Measurements from ENCODE around the gene CCNG2. TPM values are rescaled to one million over a fixed set of nuclear protein-coding genes. Genes with fewer than 3 reads are reported as not detected.

Gene CCNG2
- total and polyA plus RNA-seq, 10 of the 15 experiments (the other 5 are each of a cell fraction or from before 2014, with no cell fraction given): 1.9 to 70.6 (median 5.9) TPM

GRCh38 chr4:77179519-77179918 is 22.5 kb downstream of the CCNG2 start:
- Histone ChIP-seq H3K4me1 (ENCODE audit: control insufficient read depth, insufficient read depth, low read length) (no peaks in the 10 kb centered on the region), H3K4me3 (no peak overlapping the region), H3K36me3 (ENCODE audit: control insufficient read depth in 2 of 2, insufficient read depth in 2 of 2, low read length in 1 of 2) (no peaks in the 10 kb centered on the region), H2AFZ (ENCODE audit: control insufficient read depth, low read depth, low read length) (no peak overlapping the region), H3K27ac (ENCODE audit: control insufficient read depth, insufficient read depth) (no peak overlapping the region), H3K79me2 (ENCODE audit: control insufficient read depth, insufficient read depth, low read length) (no peaks in the 10 kb centered on the region), H3K4me2 (ENCODE audit: control insufficient read depth, insufficient read depth) (no peak overlapping the region), H3K27me3 (replicated peaks in 1 of 2; ENCODE audit: control insufficient read depth in 2 of 2, insufficient read depth in 2 of 2, low read length in 1 of 2) (peaks cover 0 to 4% of the 10 kb centered on the region in 2 experiments; a peak in 2 of 4 replicates), H4K20me1 (ENCODE audit: control insufficient read depth, insufficient read depth) (no peaks in the 10 kb centered on the region), H3K9me3 (replicated peaks; ENCODE audit: control insufficient read depth, insufficient read depth, low read length) (no peaks in the 10 kb centered on the region), H3K9ac (ENCODE audit: control insufficient read depth, insufficient read depth, low read length) (no peak overlapping the region)
- BruUV-seq (replicated peaks): no TSS peak
- ATAC-seq (no peak), FAIRE-seq (no peak), DNase-seq (ENCODE audit: low read depth, low spot score) (no peak)
- intact Hi-C loops (cut with micrococcal nuclease; ENCODE audit: unreplicated experiment): no loop called here
- ChIA-PET SMC1A (ENCODE audit: uncharacterized antibody, unreplicated experiment) (interaction anchor here (0.8 to 1.8 kb wide), 5 partner anchors 9 to 134 kb away, joined by 3 to 5 read pairs (median 4); no protein-coding TSS in a partner anchor), POLR2A (interaction anchor here (0.8 to 1.8 kb wide), 2 partner anchors 14 to 20 kb away, joined by 3 to 5 read pairs; no protein-coding TSS in a partner anchor), CTCF (interaction anchor here (0.6 to 4.0 kb wide), 5 partner anchors 14 to 1001 kb away, joined by 3 to 18 read pairs (median 4); no protein-coding TSS in a partner anchor), RAD21 (ENCODE audit: unreplicated experiment) (interaction anchor here (0.6 to 1.3 kb wide), 2 partner anchors 14 to 17 kb away, joined by 3 to 6 read pairs; no protein-coding TSS in a partner anchor)
- TF ChIP-seq RELA (IDR thresholded peaks at IDR 0.05; ENCODE audit: borderline replicate concordance, partially characterized antibody) (no peak), TBL1XR1 (IDR thresholded peaks at IDR 0.05; ENCODE audit: low read depth, low read length) (no peak), ZNF622 (IDR thresholded peaks at IDR 0.05) (no peak), USF1 (IDR thresholded peaks at IDR 0.05; ENCODE audit: borderline replicate concordance, extremely low read length, insufficient read depth, low read depth, low read length) (no peak), CBX5 (IDR thresholded peaks at IDR 0.05; ENCODE audit: low read depth) (no peak), NBN (IDR thresholded peaks at IDR 0.05) (no peak)
- in situ Hi-C loops (cut with MboI): no loop called here

GRCh38 chr4:77181720-77182119 is 24.7 kb downstream of the CCNG2 start:
- Histone ChIP-seq H3K36me3 (ENCODE audit: control insufficient read depth in 2 of 2, insufficient read depth in 2 of 2, low read length in 1 of 2) (no peaks in the 10 kb centered on the region), H2AFZ (ENCODE audit: control insufficient read depth, low read depth, low read length) (no peak overlapping the region), H4K20me1 (ENCODE audit: control insufficient read depth, insufficient read depth) (no peaks in the 10 kb centered on the region), H3K9ac (ENCODE audit: control insufficient read depth, insufficient read depth, low read length) (no peak overlapping the region), H3K27me3 (replicated peaks in 1 of 2; ENCODE audit: control insufficient read depth in 2 of 2, insufficient read depth in 2 of 2, low read length in 1 of 2) (peaks cover 0 to 5% of the 10 kb centered on the region in 2 experiments; a peak in 2 of 4 replicates), H3K27ac (ENCODE audit: control insufficient read depth, insufficient read depth) (no peak overlapping the region), H3K4me1 (ENCODE audit: control insufficient read depth, insufficient read depth, low read length) (no peaks in the 10 kb centered on the region), H3K4me2 (ENCODE audit: control insufficient read depth, insufficient read depth) (no peak overlapping the region), H3K4me3 (no peak overlapping the region), H3K9me3 (replicated peaks; ENCODE audit: control insufficient read depth, insufficient read depth, low read length) (no peaks in the 10 kb centered on the region), H3K79me2 (ENCODE audit: control insufficient read depth, insufficient read depth, low read length) (no peaks in the 10 kb centered on the region)
- DNase-seq (ENCODE audit: low read depth, low spot score) (no peak), FAIRE-seq (no peak), ATAC-seq (no peak)
- ChIA-PET POLR2A (interaction anchor here (1.2 kb wide), 1 partner anchor 12 kb away, joined by 3 read pairs; no protein-coding TSS in a partner anchor), SMC1A (ENCODE audit: uncharacterized antibody, unreplicated experiment) (interaction anchor here (1.0 to 1.7 kb wide), 3 partner anchors 14 to 26 kb away, joined by 3 to 4 read pairs (median 3); no protein-coding TSS in a partner anchor), RAD21 (ENCODE audit: unreplicated experiment) (interaction anchor here (2.5 kb wide), 1 partner anchor 22 kb away, joined by 8 read pairs; no protein-coding TSS in a partner anchor), CTCF (interaction anchor here (0.9 to 4.0 kb wide), 3 partner anchors 12 to 86 kb away, joined by 3 to 18 read pairs (median 4); no protein-coding TSS in a partner anchor)
- 56% methylated on average over 4 of the region's 4 CpGs for WGBS (ENCODE audit: insufficient coverage, insufficient replicate concordance, low lambda C conversion rate, missing lambda C conversion rate)
- no TSS peak for BruUV-seq (replicated peaks)
- intact Hi-C loops (cut with micrococcal nuclease; ENCODE audit: unreplicated experiment) (no loop called here), in situ Hi-C loops (cut with MboI) (no loop called here)
- no peak for TF ChIP-seq POLR2A (IDR thresholded peaks at IDR 0.05; ENCODE audit: low read depth, low read length)
- no peak for TF ChIP-seq ZBTB11 (CRISPR knock-in tag; IDR thresholded peaks at IDR 0.05)
- TF ChIP-seq CBFB (IDR thresholded peaks at IDR 0.05; ENCODE audit: low read depth): no peak
- TF ChIP-seq ZNF207 (IDR thresholded peaks at IDR 0.05; ENCODE audit: borderline replicate concordance): no peak
- TF ChIP-seq NR2C1 (IDR thresholded peaks at IDR 0.05): no peak
- no peak for TF ChIP-seq MEF2B (IDR thresholded peaks at IDR 0.05; ENCODE audit: partially characterized antibody, poor library complexity, severe bottlenecking)
- TF ChIP-seq TARDBP (IDR thresholded peaks at IDR 0.05; ENCODE audit: borderline replicate concordance): no peak
- no peak for TF ChIP-seq SP1 (IDR thresholded peaks at IDR 0.05; ENCODE audit: low read depth, low read length)

All from GM12878 (cell line).